Nephron progenitor cell (in vitro differentiated cells): ENCODE measurements around the gene CPZ.
A peak's percentile ranks its signal among the peaks of the same experiment; 100 is the strongest.

Experiments
- DNase-seq: peaks from one replicate; pipeline ENCODE4 v3.0.0; 2021
- H3K27ac Mint-ChIP-seq: 2 replicates; pipeline ENCODE4 v1.8.0; 2021; ENCODE audit warnings: mild to moderate bottlenecking, moderate library complexity, mixed read lengths
- H3K27me3 Mint-ChIP-seq: 2 replicates; pipeline ENCODE4 v1.8.0; 2021; ENCODE audit warnings: mild to moderate bottlenecking, low read depth, mixed read lengths; ENCODE audit not compliant: poor library complexity
- H3K36me3 Mint-ChIP-seq: 2 replicates; pipeline ENCODE4 v1.8.0; 2021; ENCODE audit warnings: low read depth, mixed read lengths
- H3K4me1 Mint-ChIP-seq: 2 replicates; pipeline ENCODE4 v1.8.0; 2021; ENCODE audit warnings: mixed read lengths
- H3K4me3 Mint-ChIP-seq: 2 replicates; pipeline ENCODE4 v1.8.0; 2021; ENCODE audit warnings: mild to moderate bottlenecking, moderate library complexity, mixed read lengths
- H3K9me3 Mint-ChIP-seq: 2 replicates; pipeline ENCODE4 v1.8.0; 2021; ENCODE audit warnings: mild to moderate bottlenecking, moderate library complexity, mixed read lengths
- CTCF ChIP-seq: fragments of 200-600 bp; sonication (generic); IDR thresholded peaks from 2 replicates; pipeline ENCODE4 v1.5.0; 2021; ENCODE audit warnings: antibody characterized with exemption

Gene CPZ

GRCh38 chr4:8639021-8639420 lies 46.5 kb downstream of the CPZ start:
- no peak overlapping the region for H3K4me3 Mint-ChIP-seq
- H3K27ac Mint-ChIP-seq = no peak overlapping the region
- peaks cover 28% of the 10 kb centered on the region for H3K4me1 Mint-ChIP-seq
- H3K9me3 Mint-ChIP-seq = no peaks in the 10 kb centered on the region
- TF ChIP-seq CTCF = no peak
- H3K36me3 Mint-ChIP-seq = no peaks in the 10 kb centered on the region
- no peak for DNase-seq
- peaks cover 42% of the 10 kb centered on the region for H3K27me3 Mint-ChIP-seq

- Mint-ChIP-seq H3K27ac (no peak overlapping the region), H3K27me3 (peaks cover 42% of the 10 kb centered on the region), H3K36me3 (no peaks in the 10 kb centered on the region), H3K4me1 (peaks cover 32% of the 10 kb centered on the region), H3K9me3 (no peaks in the 10 kb centered on the region), H3K4me3 (no peak overlapping the region)
- peak; percentile 58 for DNase-seq
- TF ChIP-seq CTCF = no peak
These were observed 47.5 kb downstream of the CPZ start for GRCh38 chr4:8639777-8640720.

GRCh38 chr4:8640816-8641215 lies 48.3 kb downstream of the CPZ start:
- H3K4me1 Mint-ChIP-seq = peaks cover 35% of the 10 kb centered on the region
- no peak overlapping the region for H3K27ac Mint-ChIP-seq
- H3K36me3 Mint-ChIP-seq = no peaks in the 10 kb centered on the region
- peaks cover 42% of the 10 kb centered on the region for H3K27me3 Mint-ChIP-seq
- no peaks in the 10 kb centered on the region for H3K9me3 Mint-ChIP-seq
- no peak for DNase-seq
- no peak for TF ChIP-seq CTCF
- no peak overlapping the region for H3K4me3 Mint-ChIP-seq

- no peak for DNase-seq
- peaks cover 42% of the 10 kb centered on the region for H3K27me3 Mint-ChIP-seq
- H3K4me1 Mint-ChIP-seq = peaks cover 39% of the 10 kb centered on the region
- H3K36me3 Mint-ChIP-seq = no peaks in the 10 kb centered on the region
- no peak overlapping the region for H3K4me3 Mint-ChIP-seq
- no peak overlapping the region for H3K27ac Mint-ChIP-seq
- no peak for TF ChIP-seq CTCF
- no peaks in the 10 kb centered on the region for H3K9me3 Mint-ChIP-seq
These were observed 48.7 kb downstream of the CPZ start for GRCh38 chr4:8641256-8641655.

- Mint-ChIP-seq H3K36me3 (no peaks in the 10 kb centered on the region), H3K27me3 (peaks cover 41% of the 10 kb centered on the region), H3K9me3 (no peaks in the 10 kb centered on the region), H3K4me3 (no peak overlapping the region), H3K4me1 (peaks cover 44% of the 10 kb centered on the region), H3K27ac (no peak overlapping the region)
- no peak for DNase-seq
- TF ChIP-seq CTCF = no peak
These were observed 49.5 kb downstream of the CPZ start for GRCh38 chr4:8641931-8642650.
